Muscle of leg (tissue), 11 donors: Measurements from ENCODE around the gene UROC1. TPM values are rescaled to one million over a fixed set of nuclear protein-coding genes. Genes with fewer than 3 reads are reported as not detected.

Experiments used
- DNase-seq: peaks from one replicate; pipeline ENCODE4 v3.0.0; 2013
- H3K27ac ChIP-seq: one replicate; pipeline ENCODE4 v1.5.1; 2013; ENCODE audit warnings: mild to moderate bottlenecking, low read length, control low read depth
- H3K27me3 ChIP-seq: one replicate; pipeline ENCODE4 v1.6.1; 2013; ENCODE audit warnings: low read length; ENCODE audit not compliant: control insufficient read depth, insufficient read depth
- H3K36me3 ChIP-seq: one replicate; pipeline ENCODE4 v1.6.1; 2013; ENCODE audit warnings: low read length; ENCODE audit not compliant: control insufficient read depth, insufficient read depth
- H3K4me1 ChIP-seq: one replicate; pipeline ENCODE4 v1.6.1; 2013; ENCODE audit warnings: low read length; ENCODE audit not compliant: control insufficient read depth, insufficient read depth
- H3K4me3 ChIP-seq: one replicate; pipeline ENCODE4 v1.5.1; 2013; ENCODE audit warnings: low read length, control low read depth
- H3K9me3 ChIP-seq: replicated peaks from 2 replicates; pipeline ENCODE4 v1.6.1; 2013; ENCODE audit warnings: low read depth, low read length; ENCODE audit not compliant: control insufficient read depth
- WGBS: methylation state at CpG from one replicate; pipeline ENCODE4 v1.1.5; 2013; ENCODE audit warnings: missing lambda C conversion rate; ENCODE audit not compliant: insufficient coverage; 5-methylcytosine and 5-hydroxymethylcytosine counted together
- polyA plus RNA-seq, 8 donors: library from polyadenylated mRNA; unstranded; fragments of 120-200 nt; gene quantifications; one replicate each; pipeline versions ENCODE4 v1.2.1 to v1.2.3, GENCODE V29; 2013; ENCODE audit warnings: inconsistent platforms in 1 of 8, low replicate concordance in 1 of 8; ENCODE audit not compliant: insufficient read length in 8 of 8, insufficient read depth in 1 of 8
- total RNA-seq: library from RNA; stranded (reverse); fragments of 120-200 nt; gene quantifications from one replicate; pipeline ENCODE4 v1.2.4, GENCODE V29; 2013

Gene UROC1
- total and polyA plus RNA-seq, 9 donors = 0.04 to 0.15 (median 0.09) TPM; not detected in 3

DNA sequence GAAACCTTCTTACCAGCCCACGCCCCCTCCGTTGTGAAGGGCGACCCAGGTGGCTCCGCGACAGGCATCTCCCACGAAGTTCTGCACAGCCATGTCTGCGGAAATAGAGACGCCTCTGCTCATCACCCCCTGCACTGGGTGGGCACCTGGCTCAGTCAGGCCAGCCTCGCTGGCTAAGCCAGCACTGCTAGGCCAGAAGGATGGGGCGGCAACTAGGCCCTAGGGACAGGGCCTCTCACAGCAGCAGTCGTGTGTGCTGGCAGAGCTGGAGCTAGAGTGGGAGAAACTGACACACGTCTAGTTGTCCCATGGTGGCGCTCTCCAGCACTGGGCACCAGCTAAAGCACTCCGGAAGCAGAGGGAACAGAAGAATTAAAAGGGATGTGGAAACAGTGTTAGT is 29.4 kb downstream of the UROC1 start:
- peaks cover 26% of the 10 kb centered on the region for H3K4me1 ChIP-seq
- no peak overlapping the region for H3K27ac ChIP-seq
- H3K27me3 ChIP-seq = peaks cover 6% of the 10 kb centered on the region
- no peaks in the 10 kb centered on the region for H3K36me3 ChIP-seq
- H3K4me3 ChIP-seq = no peak overlapping the region
- 65% methylated on average over 11 of the region's 14 CpGs for WGBS
- no peak for DNase-seq
- no peaks in the 10 kb centered on the region for H3K9me3 ChIP-seq

DNA sequence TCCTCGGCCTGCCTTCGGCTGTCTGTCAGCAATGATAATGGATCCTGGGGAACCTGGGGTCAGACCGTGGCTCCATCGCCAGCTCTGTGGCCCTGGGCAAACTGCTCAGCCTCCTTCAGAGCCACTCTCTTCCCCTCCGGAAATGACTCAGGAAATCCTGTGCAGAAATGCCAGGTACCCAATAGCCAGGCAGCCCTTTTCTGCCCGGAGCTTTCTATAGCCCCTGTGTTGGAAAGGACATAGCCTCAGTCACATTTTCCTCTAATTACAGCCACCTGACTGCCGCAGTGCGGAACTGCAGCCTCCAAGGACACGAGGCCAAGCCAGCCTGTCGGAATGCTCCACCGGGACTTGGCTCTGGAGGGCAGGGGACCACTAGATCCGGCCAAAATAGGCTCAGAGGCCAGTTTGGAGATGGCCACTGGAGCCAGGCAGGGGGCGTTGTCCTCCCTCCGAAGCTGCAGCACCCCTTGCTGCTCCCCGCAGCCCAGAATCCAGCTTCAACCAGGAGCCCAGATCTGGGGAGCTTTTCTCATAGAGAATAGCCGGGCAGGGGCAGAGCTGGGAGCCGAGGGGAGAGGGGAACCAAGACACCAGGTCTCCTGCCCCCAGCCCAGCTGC is 30.3 kb downstream of the UROC1 start:
- peaks cover 31% of the 10 kb centered on the region for H3K4me1 ChIP-seq
- peak; percentile 73 for DNase-seq
- 30% methylated on average over 17 of the region's 17 CpGs for WGBS

DNA sequence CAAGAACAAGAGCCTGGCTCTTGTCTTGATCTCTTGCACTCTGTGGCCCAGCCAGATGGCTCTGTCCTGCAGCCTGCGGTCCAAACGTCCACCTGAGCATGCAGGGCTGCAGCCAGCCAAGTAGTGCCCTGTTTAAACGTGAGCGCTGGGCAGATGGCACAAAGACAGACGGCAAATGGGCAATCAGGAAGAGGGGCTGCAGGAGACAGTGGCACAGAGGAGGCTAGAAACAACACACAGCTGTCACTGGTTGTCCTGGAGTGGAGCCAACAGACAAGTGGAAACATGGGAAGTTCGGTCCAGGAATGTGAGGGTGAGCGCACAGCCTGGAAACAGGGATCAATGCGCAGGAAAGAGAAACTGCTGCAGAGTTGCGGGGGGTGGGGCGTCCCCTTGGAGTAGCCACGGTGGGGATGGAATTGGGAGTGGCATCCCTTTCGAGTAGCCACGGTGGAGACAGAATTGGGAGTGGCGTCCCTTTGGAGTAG is 31.2 kb downstream of the UROC1 start:
- Histone ChIP-seq H3K9me3 (no peaks in the 10 kb centered on the region), H3K4me3 (no peak overlapping the region), H3K27me3 (peaks cover 2% of the 10 kb centered on the region), H3K4me1 (peaks cover 39% of the 10 kb centered on the region), H3K27ac (peak overlapping the region; percentile 35), H3K36me3 (no peaks in the 10 kb centered on the region)
- peak; percentile 73 for DNase-seq
- WGBS = 67% methylated on average over 14 of the region's 14 CpGs

More for the DNA sequence above, 30.3 kb downstream of the UROC1 start:
- H3K4me3 ChIP-seq = no peak overlapping the region
- no peaks in the 10 kb centered on the region for H3K9me3 ChIP-seq
- H3K36me3 ChIP-seq = no peaks in the 10 kb centered on the region
- H3K27ac ChIP-seq = peak overlapping the region; percentile 35
- peaks cover 2% of the 10 kb centered on the region for H3K27me3 ChIP-seq

DNA sequence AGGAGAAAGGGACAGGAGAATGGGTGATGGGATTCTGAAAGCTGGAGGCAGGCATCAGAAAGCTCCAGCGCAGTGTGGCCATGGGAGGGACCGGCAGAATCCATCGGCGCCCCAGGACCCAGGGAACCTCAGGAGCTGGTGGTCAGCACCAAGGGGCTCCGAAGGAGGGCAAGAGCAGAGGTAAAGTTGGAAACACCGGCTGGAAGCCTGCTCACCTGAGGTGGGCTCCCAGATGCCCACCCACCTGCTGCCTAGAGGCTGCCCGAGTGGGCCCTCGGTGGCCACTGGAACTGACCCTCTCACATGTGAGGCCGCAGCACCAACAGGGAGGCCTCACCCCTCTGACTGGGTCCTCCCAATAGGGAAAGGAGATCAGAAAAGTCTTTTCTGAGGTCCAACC is 31.6 kb downstream of the UROC1 start:
- peaks cover 44% of the 10 kb centered on the region for H3K4me1 ChIP-seq
- WGBS = 96% methylated on average over 7 of the region's 9 CpGs
- no peaks in the 10 kb centered on the region for H3K36me3 ChIP-seq
- DNase-seq = no peak
- no peaks in the 10 kb centered on the region for H3K9me3 ChIP-seq
- no peak overlapping the region for H3K4me3 ChIP-seq
- H3K27ac ChIP-seq = no peak overlapping the region
- peaks cover 2% of the 10 kb centered on the region for H3K27me3 ChIP-seq

GRCh38 chr3:126485176-126485897 is 32.2 kb downstream of the UROC1 start:
- peaks cover 2% of the 10 kb centered on the region for H3K27me3 ChIP-seq
- no CpG with 5 or more reads among the region's 8 CpGs for WGBS
- DNase-seq = no peak
- H3K4me3 ChIP-seq = no peak overlapping the region
- H3K36me3 ChIP-seq = no peaks in the 10 kb centered on the region
- no peaks in the 10 kb centered on the region for H3K9me3 ChIP-seq
- H3K4me1 ChIP-seq = peaks cover 50% of the 10 kb centered on the region
- H3K27ac ChIP-seq = no peak overlapping the region

DNA sequence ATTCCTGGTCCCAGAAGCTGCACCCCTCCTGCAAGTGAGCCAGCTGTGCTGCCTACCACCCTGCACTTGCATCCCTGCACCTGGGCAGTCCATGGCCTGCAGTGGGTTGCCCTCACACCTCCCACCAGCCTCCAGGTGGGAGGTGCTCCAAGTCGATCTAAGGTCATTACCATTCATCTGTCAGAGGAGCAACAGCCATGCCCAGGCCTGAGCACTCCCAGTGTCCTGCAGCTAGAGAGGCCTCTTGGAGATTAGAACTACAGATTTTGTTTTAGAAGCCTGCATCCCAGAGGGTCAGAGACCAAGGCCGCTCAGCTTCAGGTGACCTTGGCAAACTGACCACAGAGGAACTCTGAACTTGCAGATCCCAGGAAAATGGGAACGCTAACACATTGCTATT is 32.9 kb downstream of the UROC1 start:
- no peak overlapping the region for H3K4me3 ChIP-seq
- WGBS = 59% methylated on average over 2 of the region's 3 CpGs
- peaks cover 2% of the 10 kb centered on the region for H3K27me3 ChIP-seq
- no peak for DNase-seq
- no peaks in the 10 kb centered on the region for H3K36me3 ChIP-seq
- H3K4me1 ChIP-seq = peaks cover 57% of the 10 kb centered on the region
- no peak overlapping the region for H3K27ac ChIP-seq
- no peaks in the 10 kb centered on the region for H3K9me3 ChIP-seq

DNA sequence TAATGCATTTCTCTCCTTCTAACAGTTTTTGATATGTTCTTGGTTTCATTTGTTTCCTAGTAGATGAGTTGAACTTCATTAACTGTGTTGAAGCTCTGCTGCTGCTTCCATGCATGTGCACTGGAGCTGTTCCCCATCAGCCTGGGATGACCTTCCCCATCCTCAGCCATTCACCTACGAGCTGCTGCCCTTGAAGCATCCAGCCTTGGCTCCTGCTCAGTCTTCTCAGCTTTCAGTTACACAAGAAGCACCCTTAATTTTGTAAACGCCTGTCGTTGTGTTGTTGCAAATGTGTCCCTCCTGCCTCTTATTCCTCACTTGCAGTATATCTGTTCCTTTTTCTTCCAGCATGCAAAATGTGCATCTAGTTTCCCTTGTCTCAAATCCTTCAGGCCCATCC is 33.4 kb downstream of the UROC1 start:
- peaks cover 2% of the 10 kb centered on the region for H3K27me3 ChIP-seq
- DNase-seq = no peak
- peaks cover 61% of the 10 kb centered on the region for H3K4me1 ChIP-seq
- H3K27ac ChIP-seq = no peak overlapping the region
- no peaks in the 10 kb centered on the region for H3K9me3 ChIP-seq
- WGBS = 73% methylated on average over 3 of the region's 3 CpGs
- H3K36me3 ChIP-seq = no peaks in the 10 kb centered on the region
- no peak overlapping the region for H3K4me3 ChIP-seq

DNA sequence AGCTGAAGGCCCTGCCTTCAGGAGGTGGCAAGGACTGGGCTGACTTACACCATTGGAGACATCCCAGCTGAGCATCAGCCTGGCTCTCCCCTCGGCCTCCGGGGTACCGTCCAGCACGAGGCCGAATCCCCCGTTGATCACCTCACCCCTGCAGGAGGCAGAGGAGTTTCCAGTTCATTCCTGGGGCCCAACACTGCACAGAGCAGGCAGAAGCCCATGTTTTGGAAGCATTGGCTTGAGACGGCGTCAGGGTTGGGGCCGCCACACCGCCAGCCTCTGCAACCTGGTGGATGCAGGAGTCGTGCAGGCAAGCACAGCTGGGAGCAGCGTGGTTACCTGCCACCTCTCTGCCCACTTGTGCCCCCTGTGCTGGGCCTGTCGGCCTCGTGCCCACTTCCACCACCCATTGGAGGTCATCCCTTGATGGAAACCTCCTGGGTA is 34.2 kb downstream of the UROC1 start:
- DNase-seq = no peak
- WGBS = 88% methylated on average over 13 of the region's 14 CpGs
- Histone ChIP-seq H3K9me3 (no peaks in the 10 kb centered on the region), H3K4me3 (no peak overlapping the region), H3K4me1 (peaks cover 61% of the 10 kb centered on the region), H3K27me3 (no peaks in the 10 kb centered on the region), H3K27ac (no peak overlapping the region), H3K36me3 (no peaks in the 10 kb centered on the region)

- no peak for DNase-seq
- no peaks in the 10 kb centered on the region for H3K36me3 ChIP-seq
- peaks cover 56% of the 10 kb centered on the region for H3K4me1 ChIP-seq
- H3K27ac ChIP-seq = no peak overlapping the region
- H3K9me3 ChIP-seq = no peaks in the 10 kb centered on the region
- WGBS = 82% methylated on average over 14 of the region's 15 CpGs
- H3K4me3 ChIP-seq = no peak overlapping the region
- H3K27me3 ChIP-seq = no peaks in the 10 kb centered on the region
Observed at GRCh38 chr3:126482503-126483255, 34.9 kb downstream of the UROC1 start.
